ENCODE results near the gene MRPS27.

Gene MRPS27

DNA sequence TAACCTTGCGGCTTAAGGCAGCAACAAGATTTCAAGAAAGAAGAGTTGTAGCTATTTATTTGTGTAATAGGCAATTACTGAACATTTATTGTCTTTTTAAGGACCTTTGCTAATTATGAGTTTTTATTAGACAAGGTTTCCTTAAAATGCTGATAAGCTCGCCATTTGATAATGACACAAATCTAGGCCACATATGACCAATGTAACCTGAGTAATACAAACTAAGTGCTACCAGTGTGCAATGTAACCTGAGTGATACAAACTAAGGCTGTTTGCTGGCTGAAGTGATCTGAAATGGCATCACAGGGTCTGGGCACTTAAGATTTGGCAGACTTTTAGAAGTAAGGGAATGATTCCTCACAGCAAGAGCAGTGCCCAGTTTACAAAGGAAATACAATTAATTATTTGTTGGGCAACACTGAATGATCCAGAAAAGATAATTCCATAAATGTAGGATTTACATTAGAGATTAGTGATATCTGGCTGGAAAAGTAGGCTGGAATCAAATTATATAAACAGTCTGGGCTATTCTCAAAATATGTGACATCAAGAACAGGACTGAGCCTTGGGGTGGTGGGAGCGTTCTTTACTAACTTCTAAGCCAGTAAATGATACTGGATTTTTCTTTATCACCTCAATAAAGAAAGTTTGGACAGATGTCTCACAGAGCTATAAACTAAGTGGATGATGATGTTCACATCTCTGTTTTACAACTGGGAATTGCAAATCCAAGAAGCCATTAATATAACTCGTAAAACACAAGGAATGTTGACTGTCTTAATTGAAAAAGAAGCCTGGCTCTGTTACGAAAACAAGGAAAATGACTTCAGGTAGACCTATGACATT lies 54.8 kb downstream of the MRPS27 start:
- no peak for DNase-seq (ENCODE audit: low read depth, low spot score)

DNA sequence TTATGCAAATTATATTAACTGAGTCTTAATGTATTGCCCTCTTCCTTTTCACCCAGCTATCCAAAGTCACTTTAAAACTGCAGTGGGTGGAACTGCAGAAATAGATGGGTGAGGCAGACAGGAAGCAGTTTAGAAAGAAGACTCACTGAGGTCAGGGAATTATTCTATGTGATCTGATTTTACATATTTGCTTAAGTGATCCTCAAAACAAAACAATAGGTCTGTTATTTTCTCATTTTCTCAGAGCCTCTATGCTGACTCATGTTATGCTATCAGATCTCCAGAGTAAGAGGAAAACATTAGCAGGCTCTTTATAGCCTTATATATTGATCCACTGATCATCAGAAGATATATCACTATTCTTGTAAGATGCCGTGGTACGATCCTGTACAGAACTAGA lies 63.5 kb downstream of the MRPS27 start:
- DNase-seq (ENCODE audit: low read depth, low spot score): no peak

DNA sequence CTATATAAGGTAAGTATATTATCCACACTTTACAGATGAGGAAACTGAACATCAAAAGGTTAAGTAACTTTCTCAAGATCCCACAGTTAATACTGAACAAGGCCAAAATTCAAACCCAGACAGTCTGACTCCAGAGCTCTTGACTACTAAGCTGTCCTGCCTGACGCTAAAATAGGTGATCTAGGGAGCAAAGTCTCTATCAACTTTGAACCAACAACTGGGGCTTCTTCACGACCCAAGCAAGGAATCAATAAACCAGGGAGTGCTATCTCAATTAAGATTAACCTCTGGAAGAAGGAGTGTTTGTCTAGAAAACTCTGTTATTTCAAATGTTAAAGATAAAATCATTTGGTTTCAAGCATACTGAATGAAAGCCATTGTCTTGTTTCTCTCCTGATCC lies 64.4 kb downstream of the MRPS27 start:
- no peak for DNase-seq (ENCODE audit: low read depth, low spot score)

DNA sequence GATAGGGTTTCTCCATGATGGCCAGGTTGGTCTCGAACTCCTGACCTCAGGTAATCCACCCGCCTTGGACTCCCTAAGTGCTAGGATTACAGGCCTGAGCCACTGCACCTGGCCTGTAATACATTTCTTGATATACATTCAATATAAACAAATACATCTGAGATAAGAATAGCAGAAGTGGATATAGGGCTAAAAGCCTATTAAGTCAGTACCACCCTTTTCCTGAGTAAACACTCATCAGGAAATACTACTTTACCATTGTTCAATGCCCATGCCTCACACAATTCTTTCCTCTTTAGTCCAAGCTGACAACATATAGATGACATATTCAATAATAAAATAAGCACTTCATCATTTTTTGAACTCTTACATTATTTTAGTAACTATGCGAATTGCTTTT lies 64.8 kb downstream of the MRPS27 start:
- DNase-seq (ENCODE audit: low read depth, low spot score): no peak

DNA sequence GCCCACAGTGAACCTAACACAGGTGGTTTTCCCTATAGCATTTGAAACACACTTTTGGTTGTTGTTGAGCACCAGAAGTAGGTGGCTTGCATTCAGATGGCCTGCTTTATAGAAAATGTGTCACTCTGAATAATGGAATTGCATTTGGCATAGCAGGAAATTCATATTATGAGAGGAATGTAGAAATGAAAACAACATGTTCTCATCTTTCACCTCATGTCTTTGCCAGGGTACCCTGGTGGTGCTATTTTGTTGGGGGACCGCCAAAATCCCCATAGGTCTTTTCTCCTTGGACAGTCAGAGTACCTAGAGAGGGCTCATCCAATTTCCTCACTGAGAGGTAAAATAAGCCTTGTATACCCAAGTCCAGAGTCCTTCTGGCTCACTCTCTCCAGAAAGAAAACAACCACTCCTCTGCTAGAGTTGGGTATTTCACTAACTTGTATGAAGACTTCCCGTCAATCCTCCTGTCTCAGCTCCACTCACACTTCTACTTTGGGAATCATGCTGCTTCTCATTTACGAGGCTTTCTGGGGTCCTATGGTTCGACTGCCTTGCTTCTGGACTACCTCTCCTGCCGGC lies 67.4 kb downstream of the MRPS27 start:
- no peak for DNase-seq (ENCODE audit: low read depth, low spot score)

DNA sequence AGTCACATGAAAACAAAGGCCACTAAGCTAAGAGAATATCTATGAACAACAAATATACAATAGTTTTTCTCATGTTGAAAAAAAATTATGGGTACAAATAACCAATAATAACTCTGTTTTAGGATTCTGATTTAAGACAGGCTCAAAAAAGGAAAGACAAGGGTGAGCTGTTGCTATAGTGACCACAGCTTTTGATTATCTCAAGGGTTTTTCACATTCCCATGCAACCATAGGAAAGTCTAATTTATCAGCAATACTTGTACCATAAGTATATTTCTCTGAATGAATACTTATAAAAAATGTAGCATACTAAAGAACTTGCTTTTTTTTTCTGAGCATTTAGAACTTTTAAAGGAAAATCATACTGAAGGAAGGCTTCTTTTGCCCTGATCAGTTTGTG lies 68.0 kb downstream of the MRPS27 start:
- DNase-seq (ENCODE audit: low read depth, low spot score): no peak

DNA sequence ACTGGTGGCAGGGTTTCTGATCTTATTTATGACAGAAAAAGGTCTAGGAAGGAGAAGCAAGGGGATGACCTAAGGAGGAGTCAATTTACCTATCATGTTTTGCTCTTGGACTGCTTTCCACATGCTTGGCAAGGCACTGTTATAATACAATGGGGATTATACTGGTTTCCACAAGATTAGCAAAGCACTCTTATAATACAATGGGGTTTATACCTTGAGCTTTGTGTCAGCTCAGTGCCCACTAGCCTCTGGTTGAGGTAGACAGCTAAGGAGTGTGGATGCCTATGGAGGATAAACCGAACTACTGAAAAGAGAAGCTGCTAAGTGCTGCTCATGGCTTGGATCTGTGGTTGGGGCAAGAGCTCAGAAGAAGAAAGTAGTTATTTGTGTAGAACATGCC lies 68.7 kb downstream of the MRPS27 start:
- no peak for DNase-seq (ENCODE audit: low read depth, low spot score)

DNA sequence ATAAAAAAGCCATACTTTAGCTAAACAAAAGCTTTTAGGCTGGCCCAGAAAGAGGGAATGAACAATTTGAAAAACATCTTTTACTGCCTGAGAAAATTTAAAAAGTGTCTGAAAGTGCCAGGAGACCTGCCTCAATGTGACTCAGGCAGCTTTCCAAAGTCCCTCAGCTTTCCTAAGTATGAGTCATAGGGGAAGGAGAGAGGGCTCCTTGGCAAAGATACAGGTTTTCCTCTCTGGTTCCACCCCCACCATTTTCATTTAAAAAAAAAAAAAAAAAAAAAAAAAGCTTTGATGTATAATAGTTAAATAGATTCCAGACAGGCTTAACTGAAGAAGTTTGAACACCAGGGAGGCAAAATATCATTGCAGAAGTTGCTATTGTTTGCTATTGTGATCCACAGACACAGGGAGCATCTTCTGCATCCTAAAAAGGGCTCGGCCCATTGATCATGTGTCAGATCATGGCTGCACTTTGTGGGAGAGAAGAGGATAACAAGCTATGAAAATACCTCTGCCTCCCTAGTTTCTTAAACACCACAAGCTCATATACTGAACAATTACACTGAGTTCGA lies 71.5 kb downstream of the MRPS27 start:
- no peak for DNase-seq (ENCODE audit: low read depth, low spot score)

DNA sequence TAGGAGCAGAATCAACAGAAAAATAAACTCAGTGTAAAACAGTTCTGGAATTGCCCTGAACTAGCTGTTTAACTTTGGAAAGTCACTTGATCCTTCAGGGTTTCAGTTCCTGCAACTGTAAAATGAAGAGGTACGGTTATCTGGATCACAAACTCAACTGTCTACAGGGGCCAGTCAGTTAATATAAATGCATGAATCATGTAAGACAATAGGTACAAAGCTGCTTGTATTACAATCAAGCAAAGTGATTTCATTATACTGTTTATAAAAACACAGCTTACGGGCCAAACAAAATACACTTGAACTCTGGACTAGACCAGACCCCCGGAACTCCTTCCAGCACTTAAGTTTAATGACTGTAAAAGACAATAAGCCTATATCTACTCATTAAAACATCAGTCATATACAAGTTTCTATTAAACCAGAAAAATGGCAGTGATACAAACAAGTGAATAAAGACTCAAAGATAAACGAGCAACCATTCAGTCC lies 73.0 kb downstream of the MRPS27 start:
- DNase-seq (ENCODE audit: low read depth, low spot score): no peak

DNA sequence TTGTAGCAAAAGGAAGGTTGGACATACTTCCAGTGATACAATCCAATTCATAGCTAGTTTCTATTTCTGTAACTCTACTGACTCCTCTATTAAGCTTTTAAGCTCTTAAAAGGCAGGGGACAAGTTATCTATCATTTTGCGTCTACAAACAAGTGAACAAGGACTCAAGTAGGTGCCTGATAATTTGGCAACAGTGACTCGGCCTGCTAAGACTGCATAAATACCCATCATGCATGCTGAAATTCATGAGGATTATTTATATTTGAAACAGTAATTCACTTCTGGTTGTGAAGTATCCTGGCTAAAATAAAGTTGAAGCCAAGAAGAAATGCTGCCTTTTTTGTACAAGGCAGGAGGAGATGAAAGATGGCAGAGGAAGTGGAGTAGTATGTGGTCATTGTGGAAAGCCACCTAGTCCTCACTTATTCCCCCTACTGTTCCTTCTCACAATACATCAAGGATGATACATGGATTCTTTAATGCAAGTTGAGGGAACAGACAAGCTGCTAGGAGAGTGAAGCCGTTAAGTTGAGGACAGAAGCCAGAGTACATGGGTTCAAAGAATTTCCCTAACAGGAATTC lies 74.0 kb downstream of the MRPS27 start:
- DNase-seq (ENCODE audit: low read depth, low spot score): no peak

DNA sequence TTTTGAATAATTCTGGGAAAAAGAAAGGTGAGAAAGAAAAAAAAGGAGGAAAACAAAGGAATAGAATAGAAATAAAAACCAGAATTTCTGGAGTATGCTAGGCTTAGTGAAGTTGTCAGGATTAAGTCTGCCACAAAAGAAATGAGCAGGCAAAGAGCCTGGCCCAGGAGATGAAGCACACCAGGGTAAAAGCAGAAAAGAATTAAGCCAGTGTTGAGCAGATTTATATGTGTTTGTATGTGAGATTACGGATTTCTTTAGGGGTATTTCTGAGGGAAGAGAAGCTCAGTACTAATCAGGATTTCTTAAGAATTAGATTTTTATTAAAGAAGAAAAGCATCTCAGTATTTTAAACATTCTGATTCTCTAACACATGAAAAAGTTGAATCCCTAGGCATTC lies 74.5 kb downstream of the MRPS27 start:
- DNase-seq (ENCODE audit: low read depth, low spot score): no peak

DNA sequence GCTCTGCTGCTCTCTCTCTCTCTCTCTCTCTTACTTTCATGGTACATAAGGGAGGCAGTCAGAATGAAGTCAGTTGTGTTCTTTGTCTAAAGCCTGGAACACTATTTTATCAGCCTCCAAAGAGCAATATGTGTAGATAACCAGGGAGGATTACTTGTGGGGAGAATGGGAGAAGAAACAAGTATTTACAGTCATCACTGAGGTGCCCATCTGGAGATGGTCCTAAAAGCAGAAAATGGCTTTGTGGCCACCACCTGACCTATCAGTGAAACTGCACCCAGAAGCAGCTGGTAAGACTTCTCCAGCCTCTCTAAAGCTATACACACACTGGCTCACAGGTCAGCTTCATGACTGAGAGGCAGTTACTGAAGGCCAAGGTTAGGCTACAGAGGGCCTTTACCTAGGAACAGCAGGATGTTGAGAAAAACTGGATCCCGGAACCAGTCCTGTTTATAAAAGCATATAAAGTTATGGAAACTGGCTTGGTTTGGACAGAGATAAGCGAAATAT lies 75.1 kb downstream of the MRPS27 start:
- no peak for DNase-seq (ENCODE audit: low read depth, low spot score)

DNA sequence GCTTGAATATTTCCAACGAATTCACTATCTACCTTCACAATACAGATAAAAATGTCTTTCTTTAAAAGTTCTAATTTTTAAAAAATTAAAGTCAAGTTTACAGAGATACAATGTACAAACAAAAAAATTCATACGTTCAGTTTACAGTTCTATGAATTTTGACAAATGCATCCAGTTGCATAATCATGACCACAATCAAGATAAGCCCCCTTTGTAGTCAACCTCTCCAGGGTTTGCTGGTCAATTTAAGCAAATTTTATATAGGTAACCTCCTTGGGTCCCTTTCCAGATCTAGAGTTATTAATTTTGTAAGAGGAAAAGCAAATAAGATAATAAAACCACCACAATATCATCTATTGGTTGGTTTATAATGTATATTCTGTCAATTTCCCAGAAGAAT lies 76.3 kb downstream of the MRPS27 start:
- no peak for DNase-seq (ENCODE audit: low read depth, low spot score)

DNA sequence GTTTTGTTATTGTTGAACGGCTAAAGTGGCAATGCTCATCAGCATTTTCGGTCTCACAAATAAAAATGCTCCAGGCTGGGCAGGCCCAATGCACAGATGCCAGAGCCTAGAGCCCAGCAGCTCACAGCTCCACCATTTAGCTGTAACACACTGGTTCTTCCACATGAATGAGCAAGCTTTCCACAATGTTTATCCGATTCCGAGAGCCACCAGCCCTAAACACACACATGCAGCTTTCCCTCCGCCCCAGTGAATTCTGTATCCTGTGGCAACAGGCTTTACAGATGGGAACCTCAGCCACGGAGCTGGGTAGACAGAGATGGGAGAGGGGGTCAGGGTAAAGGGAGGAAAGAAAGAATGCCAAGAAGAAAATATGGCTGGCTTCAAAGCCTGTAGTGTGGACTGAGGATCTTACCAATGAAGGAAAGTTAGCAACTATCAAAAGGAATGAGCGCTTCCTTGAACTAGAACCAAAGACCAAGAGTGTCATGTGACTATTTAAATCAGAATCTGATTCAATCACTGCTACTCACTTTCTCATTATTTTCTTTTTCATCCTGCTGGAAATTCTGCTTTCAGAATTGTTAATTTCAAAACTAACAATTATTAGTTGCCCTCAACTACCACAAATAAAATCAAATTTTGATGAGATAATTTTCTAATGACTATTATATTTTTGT lies 77.1 kb downstream of the MRPS27 start:
- no peak for DNase-seq (ENCODE audit: low read depth, low spot score)

DNA sequence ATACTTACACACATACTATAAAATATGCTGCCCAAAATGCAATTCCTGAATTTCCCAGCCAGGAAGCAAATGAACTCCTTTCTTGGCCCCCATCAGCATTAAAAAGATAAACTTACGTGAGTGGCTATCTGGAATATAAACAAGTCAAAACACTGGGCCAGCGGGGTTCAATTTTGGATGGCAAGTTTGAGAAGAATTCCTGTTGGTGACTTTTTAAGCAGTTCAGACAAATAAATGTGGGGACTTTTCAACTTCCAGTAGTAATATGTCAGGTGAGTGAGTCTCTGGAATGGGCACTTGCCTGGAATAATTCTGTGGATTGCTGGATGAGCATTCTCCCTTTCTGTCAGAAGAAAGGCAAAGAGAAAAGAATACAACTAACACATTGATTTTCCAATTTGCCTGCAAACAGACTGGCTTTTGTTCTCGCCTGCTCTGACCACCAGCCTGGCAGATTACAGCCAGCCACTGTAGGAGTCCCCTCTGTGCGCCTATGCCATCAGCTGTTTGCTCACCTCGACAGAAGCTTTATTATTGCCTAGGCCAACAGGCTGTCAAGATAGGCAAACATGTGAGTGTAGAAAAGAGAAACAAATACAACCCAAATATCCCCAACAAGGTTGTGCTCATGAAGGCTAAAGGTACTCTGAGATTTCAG lies 78.6 kb downstream of the MRPS27 start:
- DNase-seq (ENCODE audit: low read depth, low spot score): no peak

DNA sequence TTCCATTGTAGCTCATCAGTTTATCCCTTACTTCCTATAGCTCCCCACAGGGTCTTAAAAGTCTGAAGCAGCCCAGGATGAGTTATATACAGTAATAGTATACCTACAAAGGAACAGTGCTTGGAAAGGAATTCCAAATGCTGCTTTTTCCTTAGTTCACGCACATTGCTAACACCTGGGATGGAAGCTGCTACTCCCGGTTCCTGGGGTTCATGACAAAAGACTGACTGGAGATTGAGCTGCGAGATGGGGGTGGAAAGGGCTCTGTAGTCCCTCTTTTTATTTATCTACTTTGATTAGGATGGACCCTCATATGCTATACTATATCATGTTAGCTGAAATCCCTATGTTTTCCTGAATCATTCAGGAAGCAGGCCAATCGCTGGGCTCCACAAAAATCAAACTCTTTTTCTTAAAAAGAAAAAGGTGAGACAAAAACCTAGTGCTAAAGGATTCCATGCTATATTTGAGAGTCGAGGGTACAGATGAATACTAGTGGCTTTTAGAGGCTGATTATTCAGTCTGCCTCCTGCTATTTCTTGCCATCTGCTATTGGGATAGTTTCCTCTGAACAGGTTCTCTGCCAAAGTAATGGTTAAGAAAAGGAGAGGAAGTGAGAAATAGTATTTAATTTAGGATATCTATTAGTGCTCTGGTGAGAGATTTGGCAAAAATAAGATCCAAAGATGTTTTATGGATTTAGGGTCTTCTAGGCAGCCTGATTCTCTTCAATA lies 81.2 kb downstream of the MRPS27 start:
- DNase-seq (ENCODE audit: low read depth, low spot score): no peak

DNA sequence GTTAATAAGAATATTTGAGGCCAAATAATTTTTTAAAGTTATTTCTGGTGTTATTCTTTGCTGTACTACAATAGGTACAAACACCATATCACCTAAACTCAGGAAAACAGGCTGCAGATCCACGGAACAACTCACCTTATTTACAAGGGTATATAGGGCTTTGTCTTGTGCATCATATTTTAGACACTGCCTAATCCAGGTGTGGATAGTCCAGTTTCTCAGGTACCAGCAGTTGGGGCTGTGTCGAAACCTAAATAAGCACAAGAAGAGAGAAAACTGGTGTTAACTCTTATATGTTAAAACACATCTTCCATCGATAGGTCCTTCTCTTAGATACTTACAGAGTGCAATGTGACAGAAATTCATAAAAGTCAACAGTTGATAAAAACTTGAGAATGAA lies 82.2 kb downstream of the MRPS27 start:
- DNase-seq (ENCODE audit: low read depth, low spot score): no peak

DNA sequence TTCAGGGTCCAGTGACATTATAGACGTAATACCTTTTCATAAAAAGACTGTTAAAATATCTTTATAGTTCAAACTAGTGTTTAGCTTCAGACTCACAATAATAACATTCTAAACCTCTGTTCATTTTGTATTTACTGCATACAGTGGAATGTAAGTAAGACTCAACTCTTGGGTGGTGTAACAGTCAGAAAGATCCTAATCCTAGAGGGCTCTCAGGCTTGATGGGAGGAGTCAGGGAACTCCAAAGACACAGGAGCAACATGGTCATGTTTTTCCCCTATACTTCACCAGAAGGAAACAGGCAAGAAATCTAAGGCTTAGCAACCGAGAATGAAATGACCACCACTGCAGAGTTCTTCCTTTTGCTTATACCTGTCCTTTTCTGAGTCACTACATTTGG lies 82.6 kb downstream of the MRPS27 start:
- DNase-seq (ENCODE audit: low read depth, low spot score): no peak

DNA sequence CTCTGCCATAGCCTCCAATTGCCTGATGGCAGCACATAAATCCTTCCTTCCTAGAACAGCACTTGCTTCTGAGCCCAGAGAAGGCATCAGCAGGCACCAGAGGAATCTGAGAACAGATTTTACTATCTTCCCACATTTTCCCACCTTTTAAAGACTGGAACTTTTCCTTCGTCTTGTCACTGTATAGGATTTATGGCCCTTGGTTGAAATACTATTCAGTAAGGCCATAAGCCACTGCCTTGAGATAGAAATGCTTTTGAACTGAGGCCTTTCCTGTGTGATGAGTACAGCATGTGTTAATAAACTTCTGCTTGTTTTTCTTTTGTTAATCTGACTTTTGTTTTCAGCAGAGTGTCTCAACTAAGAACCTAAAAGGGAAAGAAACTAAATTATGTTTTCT lies 84.3 kb downstream of the MRPS27 start:
- no peak for DNase-seq (ENCODE audit: low read depth, low spot score)

DNA sequence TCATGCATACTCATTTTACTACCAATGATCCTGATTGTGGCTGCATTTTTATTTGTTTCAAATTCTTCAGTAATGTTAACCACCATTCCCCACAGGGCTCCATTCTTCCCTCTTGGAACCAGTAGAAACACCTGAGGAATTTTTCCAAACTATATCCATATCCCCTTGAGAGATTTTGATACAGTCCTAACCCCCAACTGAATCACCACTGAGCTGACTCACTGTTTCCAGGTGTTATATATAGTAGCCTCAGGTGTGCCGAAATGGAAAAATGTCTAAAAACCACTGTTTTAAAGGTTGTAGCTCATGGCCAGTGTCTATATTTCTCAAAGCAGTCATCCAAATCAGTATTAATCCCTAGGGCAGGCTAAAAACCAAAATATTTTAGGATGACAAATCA lies 85.2 kb downstream of the MRPS27 start:
- no peak for DNase-seq (ENCODE audit: low read depth, low spot score)

DNA sequence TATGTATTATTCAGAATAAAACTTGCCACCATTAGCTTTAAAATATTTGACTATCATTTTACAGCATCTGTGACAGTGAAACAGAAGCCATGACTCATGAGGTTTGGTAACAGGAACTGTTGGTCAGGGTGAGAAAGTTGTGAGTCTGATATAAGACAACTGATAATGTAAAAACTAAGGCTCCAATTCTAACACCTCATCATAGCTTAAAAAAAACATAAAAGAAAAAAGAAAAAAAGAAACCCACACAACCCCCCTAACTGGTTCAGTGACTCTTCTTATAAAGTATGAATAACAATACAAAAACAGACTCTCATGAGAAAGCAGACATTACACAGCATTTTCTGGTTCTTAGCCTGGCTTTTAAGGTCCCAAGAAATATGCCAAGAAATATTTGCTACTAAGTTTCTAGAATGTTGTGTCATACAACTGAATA lies 85.8 kb downstream of the MRPS27 start:
- no peak for DNase-seq (ENCODE audit: low read depth, low spot score)

All from smooth muscle cell of the brain vasculature (primary cell).